ENCODE measurements around the gene UBR3.

Gene UBR3

GRCh38 chr2:170063456-170064235, 236.4 kb downstream of the UBR3 start:
- DNase-seq: no peak

DNA sequence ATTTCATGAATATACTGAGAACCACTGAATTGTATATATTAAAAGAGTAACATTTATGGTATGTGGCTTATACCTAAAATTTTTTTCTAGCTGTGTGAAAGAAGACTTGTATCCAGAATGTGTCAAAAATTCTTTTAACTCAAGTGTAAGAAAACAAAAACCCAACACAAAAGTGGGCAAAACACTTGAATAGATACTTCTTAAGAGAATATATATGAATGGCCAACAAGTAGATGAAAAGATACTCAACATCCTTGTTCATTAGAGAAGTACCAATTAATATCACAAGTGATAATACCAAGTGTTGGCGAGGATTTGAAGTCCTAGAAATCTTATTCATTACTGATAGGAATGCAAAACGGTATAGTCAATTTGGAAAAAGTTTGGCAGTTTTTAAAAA, 243.5 kb downstream of the UBR3 start:
- DNase-seq: no peak

DNA sequence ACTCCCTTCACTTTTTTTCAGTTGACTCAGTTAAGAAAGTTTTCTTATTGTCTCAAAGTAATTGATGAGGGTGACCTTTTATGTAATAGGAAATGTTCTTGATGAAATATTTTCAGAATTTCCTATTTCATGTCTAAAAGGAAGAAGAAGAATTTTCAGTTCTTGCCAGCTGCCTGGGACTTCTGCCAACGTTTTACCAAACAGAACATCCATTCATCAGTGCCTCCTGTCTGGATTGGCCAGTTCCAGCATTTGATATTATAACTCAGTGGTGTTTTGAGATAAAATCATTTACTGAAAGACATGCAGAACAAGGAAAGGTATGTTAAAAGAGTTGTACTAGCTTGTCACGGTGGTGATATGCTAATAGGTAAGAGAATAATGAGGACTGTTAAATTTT, 246.0 kb downstream of the UBR3 start:
- no peak for DNase-seq

- no peak for DNase-seq
Observed at GRCh38 chr2:170076189-170076588, 248.9 kb downstream of the UBR3 start.

DNA sequence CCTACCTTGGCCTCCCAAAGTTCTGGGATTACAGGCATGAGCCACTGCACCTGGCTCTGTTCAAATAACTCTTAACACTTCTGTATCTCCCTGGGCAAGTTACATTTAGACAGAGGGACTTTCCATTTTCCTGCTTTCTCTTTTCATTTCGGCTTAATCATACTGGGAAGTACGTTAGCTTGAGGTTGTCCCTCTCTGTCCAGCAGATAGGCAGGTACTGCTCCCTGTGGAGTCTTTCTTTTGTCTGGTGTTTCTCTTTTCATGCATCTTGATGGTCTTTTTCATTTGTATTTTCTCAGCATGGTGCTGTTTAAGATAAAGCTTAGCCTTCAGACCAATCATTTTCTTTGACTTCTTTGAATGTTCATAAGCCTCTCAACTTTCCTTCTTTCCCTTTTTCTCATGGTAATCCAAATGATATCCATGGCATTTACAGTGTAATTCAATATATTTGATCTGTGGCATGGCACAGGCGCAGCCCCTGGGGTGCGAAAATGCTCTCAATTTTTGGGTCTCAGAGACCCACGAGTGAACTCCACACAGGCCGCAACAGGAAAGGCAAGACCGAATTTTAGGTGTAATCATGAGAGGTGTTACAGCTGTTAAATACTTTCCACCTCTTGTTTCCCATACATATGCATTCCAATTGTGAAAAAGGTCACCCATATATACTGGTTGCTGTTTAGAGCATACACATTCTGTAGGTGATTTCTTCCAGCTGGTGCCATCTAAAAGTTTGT, 250.7 kb downstream of the UBR3 start:
- DNase-seq: no peak

DNA sequence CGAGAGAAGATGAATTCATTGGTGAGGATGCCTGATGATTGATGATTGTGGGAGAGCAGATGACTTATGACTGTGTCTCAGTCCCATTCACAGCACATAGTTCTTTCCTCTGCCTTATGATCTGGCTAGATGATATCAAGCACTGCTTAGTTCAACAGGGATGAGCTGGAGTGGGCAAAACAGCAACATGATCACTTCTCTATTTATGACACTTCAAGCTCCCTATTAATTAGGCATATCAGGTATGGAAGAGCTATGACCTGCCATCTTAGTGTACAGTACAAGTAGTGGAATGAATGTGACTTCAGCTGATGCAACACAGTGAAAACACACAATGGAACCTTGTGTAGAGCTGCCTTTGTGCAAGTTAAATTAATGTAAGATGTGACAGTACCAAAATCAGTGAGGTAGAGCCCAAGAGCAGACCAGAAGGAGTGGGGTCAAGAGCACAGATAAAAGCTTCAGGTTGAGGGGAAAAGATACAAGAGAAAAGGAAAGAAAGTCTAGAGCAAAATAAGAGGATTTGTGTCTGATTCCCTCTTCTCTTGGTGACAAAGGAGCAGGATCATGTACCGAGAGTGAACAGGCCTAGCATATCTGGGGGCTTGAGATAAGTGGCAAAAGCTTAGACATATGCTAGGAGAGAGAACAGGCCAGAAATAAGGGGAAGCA, 257.7 kb downstream of the UBR3 start:
- DNase-seq: no peak

DNA sequence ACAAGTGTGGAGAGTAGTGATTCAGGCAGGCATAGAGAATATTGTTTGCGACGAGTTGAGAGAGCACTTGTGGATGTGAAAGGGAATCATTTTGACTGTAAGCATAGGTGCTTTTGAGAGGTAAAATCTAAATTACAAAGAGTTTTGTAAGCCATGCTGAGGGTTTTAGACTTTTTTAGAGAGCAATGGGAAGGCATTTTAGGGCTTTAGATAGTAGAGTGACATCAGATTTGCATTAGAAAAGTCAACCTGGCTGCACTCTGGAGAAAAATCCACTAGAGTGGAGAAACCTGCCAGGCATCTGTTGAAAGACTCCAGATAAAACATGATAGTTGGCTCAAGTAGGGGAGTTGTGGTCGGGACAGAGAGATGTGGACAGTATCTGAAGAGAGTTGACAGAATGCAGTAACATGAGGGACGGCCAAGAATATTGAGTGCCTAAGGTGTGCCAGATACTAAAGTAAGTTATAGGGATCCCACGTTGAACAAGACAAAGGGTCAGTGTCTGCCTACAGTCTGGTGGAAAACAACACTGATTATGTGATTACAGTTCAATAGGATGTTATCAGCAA, 258.9 kb downstream of the UBR3 start:
- no peak for DNase-seq

DNA sequence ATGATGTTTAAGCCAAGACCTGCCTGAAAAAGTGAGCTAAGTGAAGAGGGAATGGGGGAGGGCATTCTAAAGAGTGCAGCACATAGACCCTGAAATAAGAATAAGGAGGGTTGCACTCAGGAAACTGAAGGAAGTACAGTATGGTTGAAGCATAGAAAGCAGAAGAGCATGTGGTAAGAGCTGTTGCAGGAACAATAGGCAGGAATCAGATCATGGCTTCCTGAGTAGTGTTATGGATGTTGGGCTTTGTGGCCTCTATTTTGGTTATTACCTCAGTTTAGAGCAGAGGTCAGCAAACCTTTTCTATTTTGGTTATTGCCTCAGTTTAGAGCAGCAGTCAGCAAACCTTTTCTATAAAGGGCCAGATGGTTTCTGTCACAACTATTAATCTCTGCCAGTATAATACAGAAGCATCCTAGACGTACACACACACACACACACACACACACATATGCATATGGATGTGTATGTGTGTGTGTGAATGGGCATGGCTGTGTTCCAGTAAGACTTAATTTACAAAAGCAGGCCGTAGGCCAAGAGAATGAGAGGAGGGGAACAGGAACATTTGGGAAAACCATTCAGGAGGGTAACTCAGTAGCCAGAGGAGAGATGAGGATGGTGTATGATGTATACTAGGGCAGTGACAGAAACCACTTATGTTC, 259.6 kb downstream of the UBR3 start:
- DNase-seq: no peak

- no peak for DNase-seq
Observed at GRCh38 chr2:170087413-170087793, 260.1 kb downstream of the UBR3 start.

DNA sequence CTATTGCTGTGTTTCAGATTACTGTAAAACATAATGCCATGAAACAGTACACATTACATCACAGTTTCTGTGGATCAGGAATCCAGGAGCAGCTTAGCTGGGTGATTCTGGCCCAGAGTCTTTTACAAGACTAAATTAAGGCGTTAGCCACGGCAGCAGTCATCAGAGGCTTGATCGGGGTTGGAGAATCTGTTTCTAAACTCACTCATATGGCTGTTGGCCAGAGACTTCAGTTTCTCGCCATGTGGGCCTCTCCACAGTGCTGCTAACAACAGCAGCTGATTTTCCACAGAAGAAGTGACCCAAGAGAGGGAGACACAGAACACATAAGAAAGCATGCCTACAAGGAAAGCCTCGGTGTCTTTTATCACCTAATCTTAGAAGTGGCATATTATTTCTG, 261.5 kb downstream of the UBR3 start:
- DNase-seq: no peak

DNA sequence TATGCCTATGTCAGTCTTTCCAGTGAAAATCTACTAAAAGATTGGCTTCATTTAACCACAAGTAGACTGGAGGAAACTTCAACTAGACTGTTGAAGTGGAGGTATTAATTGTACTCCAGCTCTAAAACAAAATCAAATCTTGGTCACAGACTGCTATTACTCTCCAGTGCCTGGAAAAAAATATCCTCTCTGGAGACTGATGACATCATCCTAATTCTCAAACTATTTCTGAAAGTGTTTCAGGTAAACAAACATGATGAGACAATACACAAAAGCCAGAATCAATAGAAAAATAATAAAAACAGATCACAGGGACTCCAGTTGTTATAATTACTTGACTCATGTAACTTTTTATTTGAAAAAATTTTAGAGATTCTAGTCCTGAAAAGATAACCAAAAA, 263.0 kb downstream of the UBR3 start:
- DNase-seq: no peak

GRCh38 chr2:170091436-170091835, 264.2 kb downstream of the UBR3 start:
- no peak for DNase-seq

DNA sequence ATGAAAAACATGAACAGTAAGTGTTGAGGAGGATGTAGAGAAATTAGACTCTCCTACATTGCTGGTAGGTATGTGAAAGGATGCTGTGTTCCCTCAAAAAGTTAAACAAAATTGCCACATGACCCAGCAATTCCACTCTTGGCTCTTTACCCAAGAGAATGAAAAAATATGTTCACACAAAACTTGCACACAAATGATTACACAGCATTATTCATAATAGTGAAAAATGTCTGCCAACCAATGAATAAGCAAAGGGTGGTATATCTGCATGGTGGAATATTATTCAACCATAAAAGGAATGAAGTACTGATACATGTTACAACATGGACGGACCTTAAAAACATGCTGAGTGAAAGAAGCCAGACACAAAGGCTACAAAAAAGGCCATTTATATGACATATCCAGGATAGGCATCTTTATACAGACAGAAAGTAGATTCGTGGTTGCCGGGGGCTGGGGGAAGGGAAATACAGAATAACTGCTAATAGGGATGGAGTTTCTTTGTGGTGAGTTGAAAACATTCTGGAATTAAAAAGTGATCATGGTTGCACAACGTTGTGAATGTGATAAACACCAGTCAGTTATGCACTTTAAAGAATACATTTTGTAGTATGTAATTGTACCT, 265.3 kb downstream of the UBR3 start:
- DNase-seq: no peak

- no peak for DNase-seq
Observed at GRCh38 chr2:170095380-170095779, 268.1 kb downstream of the UBR3 start.

GRCh38 chr2:170098626-170099312, 271.5 kb downstream of the UBR3 start:
- DNase-seq: no peak

DNA sequence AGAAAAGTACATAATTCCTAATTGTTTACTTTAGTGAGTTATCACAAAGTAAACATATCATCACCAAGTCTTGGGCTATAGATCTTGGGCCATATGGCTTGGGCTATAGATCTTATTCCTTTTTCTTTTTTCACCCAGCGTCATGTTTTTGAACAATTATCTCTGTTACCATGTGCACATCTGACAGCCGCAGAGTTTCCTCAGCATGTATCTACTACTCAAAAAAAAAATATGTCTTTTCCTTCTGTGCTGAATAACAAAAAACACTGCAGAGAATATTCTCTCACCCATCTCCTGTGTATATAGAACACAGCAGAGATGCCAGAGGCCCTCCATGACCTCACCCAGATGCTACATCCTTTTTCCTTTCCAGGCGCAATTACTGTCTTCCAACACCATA, 274.5 kb downstream of the UBR3 start:
- DNase-seq: no peak

DNA sequence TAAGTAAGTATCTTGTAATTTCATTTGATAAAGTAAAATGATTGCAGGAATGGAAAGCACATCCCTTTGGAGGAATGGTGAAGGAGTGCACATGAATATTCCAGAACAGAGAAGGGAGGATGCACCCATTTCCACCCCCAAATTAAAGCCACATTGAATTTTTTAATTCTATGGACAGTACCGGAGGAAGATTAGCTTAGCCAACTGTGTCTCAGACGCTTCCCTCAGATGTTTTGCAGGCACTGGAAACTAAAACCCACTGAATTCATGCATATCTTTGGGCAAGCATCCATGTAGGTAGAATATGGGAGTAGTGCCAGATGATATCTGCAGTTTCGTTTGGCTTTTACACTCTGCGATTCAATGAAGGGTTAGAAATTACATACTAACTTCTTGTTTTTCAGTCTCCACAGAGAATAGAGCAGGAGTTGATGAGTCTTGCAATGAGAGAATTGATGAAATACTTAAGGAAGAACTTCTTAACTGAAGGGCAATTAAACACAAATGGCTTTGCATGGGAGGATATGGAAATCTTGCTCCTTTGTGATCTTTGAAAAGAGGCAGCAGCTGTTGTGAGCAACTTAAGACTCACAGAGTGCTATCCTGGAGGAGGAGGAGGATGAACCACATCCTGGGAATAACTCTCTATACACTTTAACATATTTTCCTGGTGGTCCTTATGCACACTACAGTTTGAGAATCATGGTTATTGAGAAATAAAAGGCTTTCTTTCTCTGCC, 279.0 kb downstream of the UBR3 start:
- DNase-seq: no peak

- DNase-seq: no peak
Observed at GRCh38 chr2:170113168-170113894, 286.1 kb downstream of the UBR3 start.

- no peak for DNase-seq
Observed at GRCh38 chr2:170115501-170116229, 288.4 kb downstream of the UBR3 start.

GRCh38 chr2:170118641-170119040, 291.4 kb downstream of the UBR3 start:
- DNase-seq: no peak
